ENCODE results near the gene SPCS2. TPM values are rescaled to one million over a fixed set of nuclear protein-coding genes. Genes with fewer than 3 reads are reported as not detected.

The SPCS2 gene
- total RNA-seq, 1 donor from 2014 or later: 120 TPM

GRCh38 chr11:75025561-75025960, 76.5 kb downstream of the SPCS2 start:
- Histone ChIP-seq H3K36me3 (ENCODE audit: insufficient read depth, low read length) (no peaks in the 10 kb centered on the region), H3K9me3 (ENCODE audit: insufficient read depth, low read depth, low read length) (no peaks in the 10 kb centered on the region), H4K20me1 (ENCODE audit: insufficient read depth, low read length) (no peaks in the 10 kb centered on the region), H3K4me3 (ENCODE audit: insufficient read depth, low read depth, low read length) (no peak overlapping the region), H3K4me1 (ENCODE audit: insufficient read depth, low read length) (no peaks in the 10 kb centered on the region), H3K9ac (ENCODE audit: low read length) (no peak overlapping the region), H3K4me2 (ENCODE audit: low read length) (no peak overlapping the region), H2AFZ (ENCODE audit: low read depth, low read length) (no peak overlapping the region), H3K27me3 (ENCODE audit: insufficient read depth, low read length) (no peaks in the 10 kb centered on the region), H3K79me2 (ENCODE audit: insufficient read depth, low read length) (no peaks in the 10 kb centered on the region), H3K27ac (ENCODE audit: low read depth, low read length) (no peak overlapping the region)
- TF ChIP-seq, protein P1, sequence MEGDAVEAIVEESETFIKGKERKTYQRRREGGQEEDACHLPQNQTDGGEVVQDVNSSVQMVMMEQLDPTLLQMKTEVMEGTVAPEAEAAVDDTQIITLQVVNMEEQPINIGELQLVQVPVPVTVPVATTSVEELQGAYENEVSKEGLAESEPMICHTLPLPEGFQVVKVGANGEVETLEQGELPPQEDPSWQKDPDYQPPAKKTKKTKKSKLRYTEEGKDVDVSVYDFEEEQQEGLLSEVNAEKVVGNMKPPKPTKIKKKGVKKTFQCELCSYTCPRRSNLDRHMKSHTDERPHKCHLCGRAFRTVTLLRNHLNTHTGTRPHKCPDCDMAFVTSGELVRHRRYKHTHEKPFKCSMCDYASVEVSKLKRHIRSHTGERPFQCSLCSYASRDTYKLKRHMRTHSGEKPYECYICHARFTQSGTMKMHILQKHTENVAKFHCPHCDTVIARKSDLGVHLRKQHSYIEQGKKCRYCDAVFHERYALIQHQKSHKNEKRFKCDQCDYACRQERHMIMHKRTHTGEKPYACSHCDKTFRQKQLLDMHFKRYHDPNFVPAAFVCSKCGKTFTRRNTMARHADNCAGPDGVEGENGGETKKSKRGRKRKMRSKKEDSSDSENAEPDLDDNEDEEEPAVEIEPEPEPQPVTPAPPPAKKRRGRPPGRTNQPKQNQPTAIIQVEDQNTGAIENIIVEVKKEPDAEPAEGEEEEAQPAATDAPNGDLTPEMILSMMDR (IDR thresholded peaks at IDR 0.05; ENCODE audit: insufficient read depth, low read depth, low read length): no peak
- no peak for TF ChIP-seq EZH2 (IDR thresholded peaks at IDR 0.05; ENCODE audit: insufficient read depth, low read length)
- H3K9me3 Mint-ChIP-seq (ENCODE audit: unreplicated experiment): no peaks in the 10 kb centered on the region
- DNase-seq (ENCODE audit: low read depth) (no peak), FAIRE-seq (no peak)
- H3K4me1 Mint-ChIP-seq (ENCODE audit: low read depth, unreplicated experiment): peaks cover 5% of the 10 kb centered on the region
- peaks cover 24% of the 10 kb centered on the region for H3K27me3 Mint-ChIP-seq (ENCODE audit: low read depth, unreplicated experiment)
- no peak overlapping the region for H3K4me3 Mint-ChIP-seq (ENCODE audit: unreplicated experiment)
- no peak overlapping the region for H3K27ac Mint-ChIP-seq (ENCODE audit: unreplicated experiment)
- no peaks in the 10 kb centered on the region for H3K36me3 Mint-ChIP-seq (ENCODE audit: low read depth, unreplicated experiment)

- TF ChIP-seq, protein P1 (IDR thresholded peaks at IDR 0.05; ENCODE audit: insufficient read depth, low read depth, low read length): no peak
- no peak for TF ChIP-seq EZH2 (IDR thresholded peaks at IDR 0.05; ENCODE audit: insufficient read depth, low read length)
- no peak for FAIRE-seq
- peaks cover 12% of the 10 kb centered on the region for H3K4me1 Mint-ChIP-seq (ENCODE audit: low read depth, unreplicated experiment)
Observed at GRCh38 chr11:75028321-75028720, 79.3 kb downstream of the SPCS2 start.

More at GRCh38 chr11:75028321-75028720, 79.3 kb downstream of the SPCS2 start:
- Histone ChIP-seq H3K4me2 (ENCODE audit: low read length) (no peak overlapping the region), H3K79me2 (ENCODE audit: insufficient read depth, low read length) (no peaks in the 10 kb centered on the region), H3K27me3 (ENCODE audit: insufficient read depth, low read length) (no peaks in the 10 kb centered on the region), H3K4me1 (ENCODE audit: insufficient read depth, low read length) (peaks cover 12% of the 10 kb centered on the region), H3K27ac (ENCODE audit: low read depth, low read length) (no peak overlapping the region), H3K4me3 (ENCODE audit: insufficient read depth, low read depth, low read length) (no peak overlapping the region), H4K20me1 (ENCODE audit: insufficient read depth, low read length) (no peaks in the 10 kb centered on the region), H3K9me3 (ENCODE audit: insufficient read depth, low read depth, low read length) (no peaks in the 10 kb centered on the region), H3K9ac (ENCODE audit: low read length) (no peak overlapping the region), H2AFZ (ENCODE audit: low read depth, low read length) (no peak overlapping the region), H3K36me3 (ENCODE audit: insufficient read depth, low read length) (no peaks in the 10 kb centered on the region)
- no peaks in the 10 kb centered on the region for H3K36me3 Mint-ChIP-seq (ENCODE audit: low read depth, unreplicated experiment)
- no peaks in the 10 kb centered on the region for H3K9me3 Mint-ChIP-seq (ENCODE audit: unreplicated experiment)
- no peak overlapping the region for H3K27ac Mint-ChIP-seq (ENCODE audit: unreplicated experiment)
- no peak overlapping the region for H3K4me3 Mint-ChIP-seq (ENCODE audit: unreplicated experiment)
- peaks cover 24% of the 10 kb centered on the region for H3K27me3 Mint-ChIP-seq (ENCODE audit: low read depth, unreplicated experiment)
- no peak for DNase-seq (ENCODE audit: low read depth)

Other genes with a start within 250 kb of the SPCS2 start
- gene CHRDL2, start 217.8 kb upstream of the SPCS2 start, total RNA-seq: not detected in 2 replicates
- gene RNF169, start 200.4 kb upstream of the SPCS2 start, total RNA-seq: 9.8 and 10.7 TPM in 2 replicates
- gene XRRA1, start 175 bp upstream of the SPCS2 start, total RNA-seq: 8.4 and 8.9 TPM in 2 replicates
- 8.6 and 9.7 TPM in 2 replicates for gene NEU3, start 39.7 kb downstream of the SPCS2 start, total RNA-seq
- gene OR2AT4, start 147.6 kb downstream of the SPCS2 start, total RNA-seq: not detected in 2 replicates
- 2.6 and 5.0 TPM in 2 replicates for gene SLCO2B1, start 201.8 kb downstream of the SPCS2 start, total RNA-seq